Measurements from ENCODE around the gene INPP1.

- no peak for TF ChIP-seq CTCF (IDR thresholded peaks at IDR 0.05; ENCODE audit: insufficient read depth, low read depth, low read length)
- TF ChIP-seq EZH2 (IDR thresholded peaks at IDR 0.05; ENCODE audit: insufficient read depth, low read length), result no peak
These were observed 59.7 kb downstream of the INPP1 start for GRCh38 chr2:190402986-190403603.
